Measurements from ENCODE around the gene GALNT15. TPM values are rescaled to one million over a fixed set of nuclear protein-coding genes. Genes with fewer than 3 reads are reported as not detected.

GALNT15 gene
- total RNA-seq, 2 experiments from 2014 or later: not detected

DNA sequence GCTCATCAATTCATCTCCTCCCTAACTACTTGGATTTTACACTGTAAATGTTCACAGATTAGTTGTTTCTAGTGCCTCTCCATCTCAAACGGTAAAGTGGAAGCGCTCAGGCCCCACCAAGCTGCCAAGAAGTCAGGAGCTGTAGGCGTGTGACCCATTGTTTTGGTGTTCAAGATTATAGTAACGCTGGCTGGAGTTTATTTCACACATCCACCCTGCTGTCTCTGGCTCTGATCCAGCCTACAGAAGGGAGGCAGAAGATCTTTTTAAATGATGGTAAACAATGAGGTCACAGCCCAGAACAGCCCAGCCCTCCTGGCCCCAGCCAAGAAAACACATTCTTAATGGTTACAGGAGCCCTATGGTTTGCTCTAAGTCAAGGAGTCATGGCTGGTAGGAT is 25.7 kb upstream of the GALNT15 start:
- CTCF ChIA-PET: interaction anchor here (0.7 kb wide), 1 partner anchor 12 kb away, joined by 3 read pairs; no protein-coding TSS in a partner anchor
- POLR2A ChIA-PET: no interaction called here

DNA sequence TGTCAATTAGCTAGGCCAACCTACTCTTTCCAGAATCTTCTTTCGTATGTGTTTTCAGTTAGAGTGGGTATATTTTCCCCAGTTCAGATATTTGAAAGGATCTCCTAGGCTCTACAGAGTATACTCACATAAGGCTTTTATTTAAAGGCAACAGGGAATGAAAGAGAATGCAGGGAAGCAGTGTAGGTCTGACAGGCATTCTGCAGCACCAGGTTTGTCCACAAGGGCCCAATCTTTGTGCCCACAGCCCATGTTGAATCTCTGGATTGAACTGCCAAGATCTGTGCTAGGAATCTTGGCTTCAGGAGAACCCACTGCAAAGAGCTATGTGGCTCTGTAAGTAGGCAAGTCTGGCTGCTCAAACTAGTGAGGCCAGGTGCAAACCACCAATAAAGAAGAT is 24.2 kb upstream of the GALNT15 start:
- ChIA-PET CTCF (no interaction called here), POLR2A (no interaction called here)

DNA sequence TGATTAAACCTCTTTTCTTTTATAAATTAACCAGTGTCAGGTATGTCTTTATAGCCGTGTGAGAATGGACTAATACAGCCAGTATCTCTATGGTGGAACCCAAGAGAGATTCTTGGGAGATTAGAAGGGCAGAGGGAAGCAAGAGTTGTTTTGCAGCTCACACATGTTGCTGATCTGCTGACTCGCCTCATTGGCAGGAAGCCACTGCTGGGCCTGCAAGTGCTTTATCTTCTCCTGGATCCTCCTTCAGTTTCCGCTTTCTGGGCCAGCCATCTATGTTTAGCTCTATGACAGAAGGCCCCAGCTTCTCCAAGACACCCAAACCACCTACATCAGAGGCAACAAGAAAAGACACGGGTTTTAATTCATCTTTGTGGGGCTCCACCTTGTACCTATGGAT is 23.4 kb upstream of the GALNT15 start:
- POLR2A ChIA-PET: no interaction called here
- CTCF ChIA-PET: no interaction called here

DNA sequence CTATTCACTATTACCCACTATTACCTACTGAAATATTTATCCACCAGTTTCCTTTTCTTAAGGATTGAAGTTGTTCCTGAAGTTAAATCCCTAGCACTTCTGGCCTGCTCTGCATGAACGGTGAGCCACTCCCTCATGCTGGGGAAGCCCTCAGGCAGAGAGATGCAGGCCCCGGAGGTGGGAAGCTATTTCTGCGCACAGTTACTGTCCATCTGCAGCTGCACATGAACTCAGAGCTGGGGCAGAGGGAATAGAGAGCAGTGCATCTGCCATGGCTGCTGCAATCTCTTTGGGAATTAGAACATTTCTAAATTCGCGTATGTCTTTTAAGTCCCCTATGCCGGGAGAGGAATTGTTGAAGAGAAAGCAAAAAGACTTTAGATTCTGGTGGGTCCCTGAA is 6.3 kb upstream of the GALNT15 start:
- ChIA-PET POLR2A (no interaction called here), CTCF (no interaction called here)

DNA sequence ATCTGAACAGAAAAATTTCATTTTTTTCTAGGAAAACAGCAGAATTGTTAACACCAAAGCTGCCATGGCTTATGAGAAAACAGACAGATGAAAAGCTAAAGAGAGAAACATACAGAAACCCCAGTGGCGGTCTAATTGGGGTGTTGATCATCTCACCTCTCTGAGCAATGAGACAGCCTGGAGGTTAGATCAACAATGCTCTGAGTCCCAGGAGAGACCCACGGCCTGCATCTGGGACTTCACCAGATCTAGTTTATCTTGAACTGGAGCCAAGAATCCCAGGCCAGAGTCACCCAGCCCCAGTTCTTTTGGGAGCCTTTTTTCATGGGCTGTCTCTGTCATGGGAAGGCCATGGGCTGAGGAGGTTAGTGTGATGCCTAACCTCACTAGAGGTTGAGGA is 3.5 kb upstream of the GALNT15 start:
- ChIA-PET CTCF (no interaction called here), POLR2A (no interaction called here)

DNA sequence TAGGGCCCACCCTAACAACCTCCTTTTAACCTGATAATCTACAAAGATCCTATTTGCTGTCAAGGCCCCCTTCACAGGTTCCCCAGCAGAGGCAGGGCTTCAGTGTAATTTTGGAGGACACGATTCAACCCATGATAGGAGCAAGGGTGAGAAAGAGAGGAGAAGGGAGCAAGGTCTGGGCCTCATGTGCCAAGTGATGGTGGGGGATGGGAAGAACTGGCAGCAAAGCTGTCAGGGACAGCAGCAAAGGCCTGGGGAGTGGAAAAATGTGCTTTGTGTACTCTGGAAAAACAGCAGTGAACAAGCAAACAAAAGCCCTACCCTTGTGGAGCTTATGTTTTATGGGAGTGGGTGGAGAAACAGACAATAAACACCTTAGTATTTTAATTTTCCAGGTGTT is 2.7 kb upstream of the GALNT15 start:
- CTCF ChIA-PET: no interaction called here
- POLR2A ChIA-PET: no interaction called here

DNA sequence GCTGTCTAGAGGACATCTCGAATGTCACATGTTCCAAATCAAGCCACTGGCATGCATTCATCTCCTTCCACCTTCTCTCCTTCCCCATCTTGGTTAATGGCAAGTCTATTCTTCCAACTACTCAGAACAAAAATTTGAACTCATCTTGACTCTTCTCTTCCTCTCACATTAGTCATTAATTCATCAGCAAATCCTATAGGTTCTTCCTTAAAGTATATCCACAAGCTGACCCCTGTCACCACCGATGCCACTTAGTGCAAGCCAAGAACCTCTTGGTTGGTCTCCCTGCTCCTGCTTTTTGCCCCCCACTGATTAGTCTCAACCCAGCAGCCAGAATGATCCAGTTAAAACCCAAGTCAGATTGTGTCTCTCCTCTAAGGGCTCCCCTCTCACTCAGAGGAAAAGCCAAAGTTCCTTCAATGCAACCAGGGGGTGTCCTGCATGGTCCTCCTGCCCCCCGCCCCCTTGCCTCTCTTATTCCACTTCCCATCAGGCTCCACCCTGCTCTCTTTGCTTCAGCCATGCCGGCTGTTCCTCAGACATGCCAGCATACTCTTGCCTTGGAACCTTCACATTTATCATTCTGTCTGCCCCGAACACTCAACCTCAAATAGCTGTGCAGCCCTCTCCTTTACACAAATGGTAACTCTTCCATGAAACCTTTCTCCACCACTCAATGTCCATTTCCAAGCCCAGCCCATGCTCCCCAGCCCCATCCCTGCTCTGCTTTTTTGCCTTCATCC is 1.0 kb upstream of the GALNT15 start:
- POLR2A ChIA-PET: no interaction called here
- CTCF ChIA-PET: interaction anchor here (0.6 kb wide), 1 partner anchor 113 kb away, joined by 3 read pairs; no protein-coding TSS in a partner anchor

GRCh38 chr3:16174026-16174355 is 489 bp upstream of the GALNT15 start:
- POLR2A ChIA-PET: no interaction called here
- CTCF ChIA-PET: no interaction called here

GRCh38 chr3:16174976-16175901 is 759 bp downstream of the GALNT15 start:
- CTCF ChIA-PET: no interaction called here
- POLR2A ChIA-PET: no interaction called here

GRCh38 chr3:16176391-16177030 is 2.0 kb downstream of the GALNT15 start:
- ChIA-PET POLR2A (no interaction called here), CTCF (interaction anchor here (0.6 kb wide), 1 partner anchor 91 kb away, joined by 4 read pairs; no protein-coding TSS in a partner anchor)

GRCh38 chr3:16177382-16177781 is 2.9 kb downstream of the GALNT15 start:
- POLR2A ChIA-PET: no interaction called here
- CTCF ChIA-PET: interaction anchor here (0.6 to 2.6 kb wide), 2 partner anchors 66 to 129 kb away, joined by 3 to 10 read pairs; no protein-coding TSS in a partner anchor

GRCh38 chr3:16177962-16178627 is 3.6 kb downstream of the GALNT15 start:
- POLR2A ChIA-PET: no interaction called here
- CTCF ChIA-PET: interaction anchor here (0.6 to 2.6 kb wide), 11 partner anchors 11 to 1059 kb away, joined by 3 to 26 read pairs (median 3); no protein-coding TSS in a partner anchor

DNA sequence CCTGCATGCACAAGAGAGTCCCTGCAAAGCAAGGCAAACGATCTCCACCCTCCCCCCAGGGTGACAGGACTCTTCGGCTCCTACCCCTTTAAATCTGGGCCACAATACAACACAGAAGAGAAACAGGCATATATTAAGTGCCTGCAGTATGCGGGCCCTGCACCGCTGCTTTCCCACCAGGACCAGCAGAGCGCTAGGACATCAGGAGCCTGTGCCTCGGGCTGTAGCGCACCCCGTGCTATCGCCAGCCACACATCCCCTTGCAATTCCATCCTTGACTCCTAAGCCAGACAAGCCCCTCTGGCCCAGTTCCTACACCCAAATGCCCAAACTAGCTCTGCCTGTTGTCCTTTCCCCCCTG is 4.1 kb downstream of the GALNT15 start:
- ChIA-PET CTCF (interaction anchor here (0.6 to 2.6 kb wide), 10 partner anchors 10 to 1060 kb away, joined by 3 to 26 read pairs (median 4); no protein-coding TSS in a partner anchor), POLR2A (no interaction called here)

DNA sequence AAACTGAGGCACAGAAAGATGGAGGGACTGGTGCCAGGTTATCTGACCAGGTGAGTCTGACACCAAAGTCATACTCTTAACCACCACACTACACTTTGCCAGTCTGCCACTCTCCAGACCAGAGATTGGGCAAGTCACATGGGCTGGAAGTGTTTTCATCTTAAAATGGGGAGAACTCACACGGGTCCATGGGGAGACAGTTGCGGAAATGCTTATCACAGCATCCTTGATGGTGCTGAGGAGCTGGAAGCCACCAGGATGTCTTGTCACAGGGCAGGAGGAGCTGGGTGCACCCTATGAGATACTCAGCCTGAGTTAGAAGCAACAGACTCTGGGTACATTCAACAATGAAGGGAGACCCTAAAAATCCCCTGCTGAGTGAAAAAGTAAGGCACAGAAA is 4.8 kb downstream of the GALNT15 start:
- ChIA-PET CTCF (interaction anchor here (1.5 to 2.6 kb wide), 3 partner anchors 10 to 129 kb away, joined by 3 to 26 read pairs (median 10); no protein-coding TSS in a partner anchor), POLR2A (no interaction called here)

DNA sequence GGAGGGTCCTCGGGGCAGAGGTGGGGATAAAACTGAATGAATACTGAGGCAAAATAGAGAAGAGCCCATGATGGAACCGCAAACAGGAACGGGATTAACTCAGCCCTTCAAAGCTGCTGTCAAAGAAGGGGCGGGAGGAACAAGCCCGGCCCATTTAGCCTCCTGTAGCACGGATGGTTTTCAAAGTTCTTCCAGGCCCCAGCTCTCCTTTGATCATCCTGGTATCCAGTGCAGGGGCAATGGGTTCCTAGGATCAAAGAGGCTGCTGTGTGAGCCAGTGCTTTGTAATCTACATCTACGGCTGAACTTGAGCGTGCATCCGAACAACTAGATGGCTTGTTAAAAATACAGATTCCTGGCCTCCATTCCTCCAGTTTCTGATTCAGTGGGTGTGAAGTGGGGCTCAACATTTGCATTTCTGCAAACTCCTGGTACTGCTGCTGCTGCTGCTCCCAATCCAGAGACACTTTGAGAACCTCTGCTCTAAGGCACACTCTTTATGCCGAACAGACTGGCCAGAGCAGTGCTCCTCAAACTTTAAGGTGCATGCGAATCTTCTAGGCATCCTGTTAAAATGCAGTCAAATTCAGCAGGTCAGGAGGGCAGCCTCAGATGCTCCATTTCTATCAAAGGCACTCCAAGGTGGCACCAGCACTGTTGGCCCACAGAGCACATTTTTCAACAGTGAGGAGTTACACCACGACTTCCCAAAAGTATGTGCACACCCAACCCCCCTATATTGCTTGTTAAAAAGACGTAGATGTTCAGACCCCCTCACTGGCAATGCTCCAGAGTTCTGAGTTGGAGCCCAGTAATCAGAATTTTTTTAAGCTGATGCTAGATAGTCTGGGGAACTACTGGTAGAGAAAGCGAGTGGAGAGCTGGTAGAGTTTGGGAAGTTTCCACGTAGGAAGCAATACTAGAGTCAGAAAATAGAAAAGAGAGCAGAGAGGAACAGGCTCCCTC is 5.6 kb downstream of the GALNT15 start:
- CTCF ChIA-PET: no interaction called here

GRCh38 chr3:16180737-16181134 is 6.3 kb downstream of the GALNT15 start:
- ChIA-PET CTCF (no interaction called here), POLR2A (no interaction called here)

More for the DNA sequence above, 5.6 kb downstream of the GALNT15 start:
- POLR2A ChIA-PET: no interaction called here

GRCh38 chr3:16181361-16181760 is 6.9 kb downstream of the GALNT15 start:
- ChIA-PET CTCF (no interaction called here), POLR2A (no interaction called here)

DNA sequence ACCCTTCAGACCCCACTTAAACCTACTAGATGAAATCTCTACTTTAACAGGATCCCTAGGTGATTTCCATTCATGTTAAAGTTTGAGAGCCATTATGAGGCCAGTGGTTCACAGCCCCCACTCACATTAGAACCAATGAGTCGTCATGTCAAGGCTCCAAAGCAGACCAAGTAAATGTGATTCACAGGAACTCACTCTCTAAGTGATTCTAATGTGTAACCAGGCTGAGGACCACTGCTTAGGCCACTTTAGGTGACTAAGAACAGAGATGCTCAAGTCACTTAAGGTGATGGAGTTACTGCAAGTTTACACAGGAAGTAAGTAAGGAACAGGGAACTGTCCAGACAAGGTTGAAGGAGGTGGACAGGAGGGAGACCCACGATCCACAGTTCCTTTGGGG is 7.7 kb downstream of the GALNT15 start:
- POLR2A ChIA-PET: no interaction called here

GRCh38 chr3:16182612-16183011 is 8.1 kb downstream of the GALNT15 start:
- CTCF ChIA-PET: interaction anchor here (1.0 to 1.3 kb wide), 2 partner anchors 10 to 308 kb away, joined by 3 read pairs; no protein-coding TSS in a partner anchor
- POLR2A ChIA-PET: no interaction called here

More for the DNA sequence above, 7.7 kb downstream of the GALNT15 start:
- CTCF ChIA-PET: interaction anchor here (1.0 kb wide), 1 partner anchor 308 kb away, joined by 3 read pairs; no protein-coding TSS in a partner anchor

Measured in activated CD8-positive, alpha-beta memory T cell treated with anti-CD3 and anti-CD28 coated beads for 36 hours (primary cell).